ENCODE data around the gene PRAMEF11.
"Not testable (repeated sequence)": the region's sequence is repeated elsewhere in the genome, so short reads cannot be mapped to it uniquely, and the experiment has no call there.

The PRAMEF11 gene
- 0 reads per million in 9 experiments for total RNA-seq

DNA sequence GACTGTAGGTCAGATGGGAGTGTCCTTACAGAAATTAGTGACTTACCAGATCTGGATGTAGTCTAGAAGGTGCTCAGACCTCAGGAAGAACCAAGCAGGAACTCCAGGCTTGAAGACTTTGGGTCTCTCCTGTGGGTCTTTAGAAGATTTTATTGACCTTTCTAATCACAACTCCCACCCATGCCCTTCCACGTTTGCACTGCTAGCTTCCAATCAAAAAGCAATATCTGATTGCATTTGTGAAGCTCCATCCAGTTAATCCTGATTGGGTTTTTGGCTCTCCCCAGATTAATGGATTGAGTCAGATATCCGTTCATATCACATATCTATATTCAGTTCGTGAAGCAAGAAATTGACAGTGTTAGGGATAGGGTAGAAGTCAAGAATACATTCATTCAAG lies at the start of gene PRAMEF11:
PRAMEF11 (minus strand) TSS at position 101 of the 400 bp plus-strand sequence. CDS start 2,621 bp downstream, outside the sequence.
- not testable (repeated sequence) for H3K27ac Mint-ChIP-seq; H3K9me3 Mint-ChIP-seq; H3K36me3 Mint-ChIP-seq (ENCODE audit: insufficient read depth); DNase-seq; H3K4me3 Mint-ChIP-seq; H3K4me1 Mint-ChIP-seq (ENCODE audit: low read depth in 2 of 2); ATAC-seq (replicated peaks)
- peaks cover 8 to 17% of the 10 kb centered on the region in 2 donors for H3K27me3 Mint-ChIP-seq

DNA sequence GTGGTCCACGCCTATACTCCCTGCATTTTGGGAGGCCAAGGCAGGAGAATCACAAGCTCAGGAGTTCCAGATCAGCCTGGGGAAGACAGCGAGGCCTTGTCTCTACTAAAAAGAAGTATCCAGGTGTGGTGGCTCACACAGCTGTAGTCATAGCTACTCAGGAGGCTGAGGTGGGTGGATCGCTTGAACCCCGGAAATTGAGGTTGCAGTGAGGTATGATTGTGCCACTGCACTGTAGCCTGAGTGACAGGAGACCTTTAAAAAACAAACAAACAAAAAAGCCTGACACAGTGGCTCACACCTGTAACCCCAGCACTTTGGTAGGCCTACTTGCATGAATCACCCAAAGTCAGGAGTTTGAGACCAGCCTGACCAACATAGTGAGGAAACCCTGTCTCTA lies 47.2 kb upstream of the PRAMEF11 start:
- H3K36me3 Mint-ChIP-seq (ENCODE audit: insufficient read depth); H3K9me3 Mint-ChIP-seq; H3K27me3 Mint-ChIP-seq; DNase-seq; H3K27ac Mint-ChIP-seq; H3K4me3 Mint-ChIP-seq; ATAC-seq (replicated peaks); H3K4me1 Mint-ChIP-seq (ENCODE audit: low read depth in 2 of 2): not testable (repeated sequence)

DNA sequence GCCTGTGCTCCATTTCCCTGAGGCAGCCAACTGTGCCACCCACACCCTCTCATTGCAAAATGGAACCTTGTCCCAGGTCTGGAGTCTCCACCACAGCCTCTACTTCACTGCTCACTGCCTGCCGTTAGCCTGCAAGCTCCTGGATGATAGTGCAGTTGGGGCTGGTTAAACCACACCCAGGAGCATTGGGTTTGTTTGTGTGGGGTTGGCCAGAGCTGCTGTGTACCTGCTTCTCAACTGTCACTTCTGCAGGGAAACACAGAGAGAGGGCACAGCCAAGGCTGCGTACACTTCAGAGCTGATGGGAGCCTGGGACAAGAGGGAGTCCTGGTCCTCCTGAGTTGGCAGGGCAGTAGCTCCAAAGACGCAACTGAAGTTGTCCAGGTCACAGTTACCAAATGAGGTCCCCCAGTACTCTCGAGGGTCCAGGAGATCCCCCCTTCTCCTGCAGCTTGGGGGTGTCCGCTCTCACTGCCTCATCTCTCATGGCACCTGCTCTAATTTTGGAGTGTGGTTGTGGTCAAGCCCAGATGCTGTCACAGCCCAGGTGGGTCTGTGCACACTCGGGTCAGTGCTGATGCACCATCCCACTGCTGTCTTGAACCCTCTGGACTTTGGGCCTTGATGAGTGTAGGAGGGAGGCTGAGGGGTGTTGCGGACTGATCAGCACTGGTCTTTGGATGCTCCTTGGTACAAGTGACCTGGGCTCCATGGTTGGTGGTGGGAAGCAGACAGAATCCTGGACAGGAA lies 32.1 kb upstream of the PRAMEF11 start:
- H3K27me3 Mint-ChIP-seq: peaks cover 13 to 14% of the 10 kb centered on the region in 2 donors
- H3K36me3 Mint-ChIP-seq (ENCODE audit: insufficient read depth); ATAC-seq (replicated peaks); H3K9me3 Mint-ChIP-seq; H3K27ac Mint-ChIP-seq; H3K4me1 Mint-ChIP-seq (ENCODE audit: low read depth in 2 of 2); H3K4me3 Mint-ChIP-seq; DNase-seq: not testable (repeated sequence)

DNA sequence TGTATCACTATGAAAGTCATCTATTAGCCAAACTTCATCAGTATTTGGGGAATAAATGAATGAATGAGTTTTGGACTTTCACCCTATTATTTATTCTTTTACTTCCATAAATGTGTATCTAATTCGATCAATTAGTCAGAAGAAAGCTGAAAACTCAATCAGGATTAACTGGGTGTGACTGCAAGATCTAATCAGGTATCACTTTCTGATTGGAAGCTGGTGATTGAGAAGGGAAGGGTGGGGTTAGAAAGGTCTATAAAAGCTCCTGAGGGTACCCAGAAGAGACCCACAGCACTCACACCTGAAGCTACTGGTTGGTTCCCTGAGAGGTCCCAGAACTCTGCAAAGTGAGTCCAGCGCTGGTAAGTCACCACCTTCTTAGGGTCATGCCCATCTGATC lies 25.6 kb upstream of the PRAMEF11 start, which contains the start of gene PRAMEF2:
PRAMEF2 (plus strand) TSS at position 301 of the 400 bp plus-strand sequence. CDS start 1,924 bp downstream, outside the sequence.
- H3K4me1 Mint-ChIP-seq (ENCODE audit: low read depth in 2 of 2); DNase-seq; H3K36me3 Mint-ChIP-seq (ENCODE audit: insufficient read depth); H3K4me3 Mint-ChIP-seq; H3K9me3 Mint-ChIP-seq; H3K27ac Mint-ChIP-seq; ATAC-seq (replicated peaks): not testable (repeated sequence)
- peaks cover 13 to 14% of the 10 kb centered on the region in 2 donors for H3K27me3 Mint-ChIP-seq

DNA sequence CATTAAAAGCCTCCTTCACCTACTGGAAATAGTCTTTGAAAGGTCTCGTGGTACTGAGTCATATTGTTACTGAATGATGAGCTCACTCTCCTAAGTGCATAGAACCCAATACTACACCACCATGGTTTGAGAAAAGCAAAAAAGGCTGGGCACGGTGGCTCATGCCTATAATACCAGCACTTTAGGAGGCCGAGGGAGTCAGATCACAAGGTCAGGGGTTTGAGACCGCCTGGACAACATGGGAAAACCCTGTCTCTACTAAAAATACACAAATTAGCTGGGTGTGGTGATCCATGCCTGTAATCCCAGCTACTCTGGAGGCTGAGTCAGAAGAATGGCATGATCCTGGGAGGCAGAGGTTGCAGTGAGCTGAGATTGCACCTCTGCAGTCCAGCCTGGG lies 20.6 kb upstream of the PRAMEF11 start:
- H3K27ac Mint-ChIP-seq: no peak overlapping the region
- no peaks in the 10 kb centered on the region for H3K4me1 Mint-ChIP-seq (ENCODE audit: low read depth in 2 of 2)
- H3K36me3 Mint-ChIP-seq (ENCODE audit: insufficient read depth): no peaks in the 10 kb centered on the region
- DNase-seq (no peak), ATAC-seq (replicated peaks) (no peak)
- peaks cover 14 to 23% of the 10 kb centered on the region in 2 donors for H3K27me3 Mint-ChIP-seq
- H3K9me3 Mint-ChIP-seq: peaks cover 0 to 2% of the 10 kb centered on the region in 2 donors
- H3K4me3 Mint-ChIP-seq: no peak overlapping the region

DNA sequence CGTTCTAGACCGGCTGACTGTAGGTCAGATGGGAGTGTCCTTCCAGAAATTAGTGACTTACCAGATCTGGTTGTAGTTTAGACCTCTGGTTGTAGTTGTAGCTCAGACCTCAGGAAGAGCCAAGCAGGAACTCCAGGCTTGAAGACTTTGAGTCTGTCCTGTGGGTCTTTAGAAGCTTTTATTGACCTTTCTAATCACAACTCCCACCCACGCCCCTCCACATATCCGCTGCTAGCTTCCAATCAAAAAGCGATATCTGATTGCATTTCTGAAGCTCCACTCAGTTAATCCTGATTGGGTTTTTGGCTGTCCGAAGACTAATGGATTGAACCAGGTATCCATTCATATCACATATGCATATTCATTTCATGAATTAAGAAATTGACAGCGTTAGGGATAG lies 17.4 kb upstream of the PRAMEF11 start, which contains the start of gene HNRNPCL1:
HNRNPCL1 (minus strand) TSS at position 101 of the 400 bp plus-strand sequence. CDS start 431 bp downstream, outside the sequence.
- not testable (repeated sequence) for H3K4me3 Mint-ChIP-seq; H3K36me3 Mint-ChIP-seq (ENCODE audit: insufficient read depth); H3K4me1 Mint-ChIP-seq (ENCODE audit: low read depth in 2 of 2); H3K27ac Mint-ChIP-seq; H3K9me3 Mint-ChIP-seq; ATAC-seq (replicated peaks); DNase-seq
- peaks cover 14 to 23% of the 10 kb centered on the region in 2 donors for H3K27me3 Mint-ChIP-seq

DNA sequence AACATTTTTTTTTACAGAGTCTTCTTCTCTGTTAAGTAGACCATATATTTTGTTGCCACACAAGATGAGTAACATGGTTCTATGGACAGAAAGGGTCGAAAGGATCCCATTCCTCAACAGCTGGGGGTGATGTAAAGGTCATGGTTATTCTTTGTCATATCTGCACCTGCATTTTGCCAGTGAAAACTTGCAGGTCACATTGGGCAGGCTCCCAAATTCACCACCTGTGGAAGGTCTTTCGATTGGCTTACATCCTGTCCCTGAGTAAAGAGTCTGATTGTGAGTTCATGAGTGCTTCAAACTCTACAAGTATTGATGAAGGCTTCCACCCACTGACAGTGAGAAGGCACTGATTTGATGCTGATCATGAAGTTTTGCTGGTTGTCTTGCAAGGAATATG lies 2.0 kb upstream of the PRAMEF11 start:
- H3K27me3 Mint-ChIP-seq: peaks cover 8 to 17% of the 10 kb centered on the region in 2 donors
- not testable (repeated sequence) for H3K4me1 Mint-ChIP-seq (ENCODE audit: low read depth in 2 of 2); ATAC-seq (replicated peaks); H3K9me3 Mint-ChIP-seq; H3K4me3 Mint-ChIP-seq; H3K36me3 Mint-ChIP-seq (ENCODE audit: insufficient read depth); DNase-seq; H3K27ac Mint-ChIP-seq

DNA sequence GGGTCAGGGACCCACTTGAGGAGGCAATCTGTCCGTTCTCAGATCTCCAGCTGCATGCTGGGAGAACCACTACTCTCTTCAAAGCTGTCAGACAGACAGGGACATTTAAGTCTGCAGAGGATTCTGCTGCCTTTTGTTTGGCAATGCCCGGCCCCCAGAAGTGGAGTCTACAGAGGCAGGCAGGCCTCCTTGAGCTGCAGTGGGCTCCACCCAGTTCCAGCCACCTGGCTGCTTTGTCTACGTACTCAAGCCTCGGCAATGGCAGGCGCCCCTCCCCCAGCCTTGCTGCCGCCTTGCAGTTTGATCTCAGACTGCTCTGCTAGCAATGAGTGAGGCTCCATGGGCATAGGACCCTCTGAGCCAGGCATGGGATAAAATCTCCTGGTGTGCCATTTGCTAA lies 12.1 kb downstream of the PRAMEF11 start:
- H3K27ac Mint-ChIP-seq; H3K4me1 Mint-ChIP-seq (ENCODE audit: low read depth in 2 of 2); H3K36me3 Mint-ChIP-seq (ENCODE audit: insufficient read depth); ATAC-seq (replicated peaks); H3K9me3 Mint-ChIP-seq; DNase-seq; H3K4me3 Mint-ChIP-seq: not testable (repeated sequence)
- H3K27me3 Mint-ChIP-seq: peaks cover 35 to 40% of the 10 kb centered on the region in 2 donors

DNA sequence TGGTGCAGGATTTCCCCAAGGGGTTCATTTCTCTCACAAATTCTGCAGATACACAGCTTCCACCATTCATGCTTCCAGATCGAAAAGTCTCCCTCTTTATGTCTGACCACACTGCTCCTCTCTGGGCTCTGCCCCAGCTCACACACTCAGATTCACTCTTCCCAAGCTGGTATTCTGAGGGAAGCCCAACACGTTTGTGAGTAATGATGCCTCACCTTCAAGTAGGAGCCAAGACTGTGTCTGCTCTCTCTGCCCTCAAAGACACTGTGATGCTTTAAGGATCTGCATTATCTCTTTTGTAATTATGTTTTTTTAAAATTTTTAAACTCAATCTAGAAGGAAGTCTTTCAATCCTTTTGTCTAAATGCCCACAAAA lies 19.8 kb downstream of the PRAMEF11 start:
- H3K27me3 Mint-ChIP-seq: peaks cover 39 to 65% of the 10 kb centered on the region in 2 donors
- no peak for DNase-seq
- no peaks in the 10 kb centered on the region for H3K36me3 Mint-ChIP-seq (ENCODE audit: insufficient read depth)
- no peak overlapping the region for H3K27ac Mint-ChIP-seq
- H3K9me3 Mint-ChIP-seq: no peaks in the 10 kb centered on the region
- H3K4me3 Mint-ChIP-seq: no peak overlapping the region
- no peaks in the 10 kb centered on the region for H3K4me1 Mint-ChIP-seq (ENCODE audit: low read depth in 2 of 2)
- no peak for ATAC-seq (replicated peaks)

DNA sequence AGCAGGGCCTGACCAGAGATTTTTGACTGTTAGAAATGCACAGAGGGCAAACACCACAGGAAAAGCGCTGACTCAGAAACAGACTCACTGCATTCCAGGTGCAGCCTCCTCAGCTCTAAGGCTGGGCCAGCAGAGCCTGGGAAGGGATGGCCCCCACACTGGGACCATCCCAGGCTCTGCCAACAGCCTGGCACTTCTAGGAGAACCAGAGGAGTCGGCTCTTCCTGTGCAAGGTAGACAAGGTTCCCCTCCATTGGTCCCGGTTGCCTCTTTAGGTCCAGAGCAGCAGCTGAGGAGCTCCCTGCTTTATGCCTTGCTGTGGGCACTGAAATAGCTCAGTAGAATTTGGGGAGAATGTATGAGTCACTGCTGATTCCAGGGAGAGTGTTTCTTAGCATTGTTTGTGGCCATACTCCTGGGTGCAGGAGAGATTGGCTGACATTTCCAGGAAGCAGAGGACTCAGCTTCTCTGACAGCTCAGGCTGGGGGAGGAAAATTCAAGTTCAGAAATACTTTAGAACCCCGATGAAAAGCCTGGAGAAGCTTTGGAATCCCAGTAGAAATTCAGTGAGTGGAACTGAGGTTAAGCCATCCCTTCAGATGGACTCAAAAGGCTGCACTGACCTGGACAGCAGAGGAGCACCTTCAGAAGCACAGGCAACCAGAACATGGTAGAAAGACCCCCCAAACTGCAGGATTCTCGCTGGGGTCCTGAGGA lies 20.4 kb downstream of the PRAMEF11 start:
- Mint-ChIP-seq H3K36me3 (ENCODE audit: insufficient read depth) (no peaks in the 10 kb centered on the region), H3K4me3 (no peak overlapping the region), H3K9me3 (no peaks in the 10 kb centered on the region), H3K27me3 (peaks cover 43 to 71% of the 10 kb centered on the region in 2 donors), H3K27ac (no peak overlapping the region), H3K4me1 (ENCODE audit: low read depth in 2 of 2) (no peaks in the 10 kb centered on the region)
- ATAC-seq (replicated peaks) (no peak), DNase-seq (no peak)

DNA sequence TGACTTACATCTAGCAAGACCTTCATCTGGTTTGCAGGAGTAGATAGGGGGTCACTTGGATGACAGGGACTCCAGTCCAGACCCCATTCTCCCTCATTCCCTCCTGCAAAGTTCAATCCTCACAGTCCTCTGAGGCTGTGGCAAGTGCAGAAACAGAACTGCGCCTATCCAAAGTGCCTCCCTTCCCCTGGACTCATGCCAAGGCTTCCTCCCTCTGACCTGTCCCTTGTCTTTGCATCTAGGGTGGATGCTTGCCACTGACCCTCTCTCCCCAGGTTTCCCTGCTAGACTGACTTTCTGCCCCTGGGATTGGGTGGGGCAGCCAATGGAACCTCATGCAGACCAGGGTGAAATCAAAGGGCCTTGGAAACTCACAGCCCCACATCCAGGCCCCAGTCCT lies 21.3 kb downstream of the PRAMEF11 start:
- Mint-ChIP-seq H3K4me3 (no peak overlapping the region), H3K4me1 (ENCODE audit: low read depth in 2 of 2) (no peaks in the 10 kb centered on the region), H3K9me3 (peaks cover 0 to 5% of the 10 kb centered on the region in 2 donors), H3K27ac (no peak overlapping the region), H3K36me3 (ENCODE audit: insufficient read depth) (no peaks in the 10 kb centered on the region), H3K27me3 (peaks cover 44 to 79% of the 10 kb centered on the region in 2 donors)
- no peak for DNase-seq
- ATAC-seq (replicated peaks): no peak

DNA sequence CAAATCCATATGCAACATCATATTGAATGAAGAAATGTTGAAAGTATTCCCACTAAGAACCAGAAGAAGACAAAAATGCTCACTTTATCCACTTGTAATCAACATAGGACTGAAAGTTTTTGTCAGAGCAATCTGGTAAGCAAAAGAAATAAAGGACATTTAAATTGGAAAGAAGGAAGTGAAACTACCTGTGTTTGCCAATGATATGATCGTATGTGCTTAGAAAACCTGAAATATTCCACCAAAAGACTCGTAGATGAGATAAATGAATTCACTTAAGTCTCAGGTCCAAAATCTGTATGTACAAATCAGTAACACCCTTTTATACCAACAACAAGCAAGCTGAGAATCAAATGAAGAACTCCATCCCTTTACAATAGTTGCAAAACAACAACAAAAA lies 31.5 kb downstream of the PRAMEF11 start:
- H3K9me3 Mint-ChIP-seq: peaks cover 1 to 3% of the 10 kb centered on the region in 2 donors
- H3K4me3 Mint-ChIP-seq: no peak overlapping the region
- H3K27ac Mint-ChIP-seq: no peak overlapping the region
- no peaks in the 10 kb centered on the region for H3K36me3 Mint-ChIP-seq (ENCODE audit: insufficient read depth)
- peaks cover 32 to 57% of the 10 kb centered on the region in 2 donors for H3K27me3 Mint-ChIP-seq
- no peaks in the 10 kb centered on the region for H3K4me1 Mint-ChIP-seq (ENCODE audit: low read depth in 2 of 2)
- ATAC-seq (replicated peaks): no peak
- no peak for DNase-seq

DNA sequence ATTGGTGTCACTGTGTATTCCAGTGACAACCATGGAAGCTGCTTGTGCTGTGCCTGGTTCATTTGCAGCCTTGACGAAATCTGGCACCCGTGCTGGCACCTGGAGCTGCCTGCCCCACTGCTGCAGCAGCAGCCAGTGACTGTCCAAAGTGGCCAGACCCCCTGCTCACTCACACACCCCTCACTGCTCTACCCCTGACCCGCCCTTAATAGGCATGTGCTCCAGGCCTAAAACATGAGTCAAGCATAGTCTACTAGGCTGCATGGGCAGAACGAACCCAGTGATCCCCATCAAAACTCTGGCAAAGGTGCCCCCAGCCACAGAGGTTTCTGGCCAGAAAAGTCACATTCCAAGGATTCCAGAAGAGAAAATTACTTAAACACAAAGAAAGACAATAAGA lies 32.3 kb downstream of the PRAMEF11 start:
- ATAC-seq (replicated peaks) (no peak), DNase-seq (no peak)
- H3K4me3 Mint-ChIP-seq: no peak overlapping the region
- no peak overlapping the region for H3K27ac Mint-ChIP-seq
- H3K36me3 Mint-ChIP-seq (ENCODE audit: insufficient read depth): no peaks in the 10 kb centered on the region
- peaks cover 24 to 49% of the 10 kb centered on the region in 2 donors for H3K27me3 Mint-ChIP-seq
- no peaks in the 10 kb centered on the region for H3K9me3 Mint-ChIP-seq
- no peaks in the 10 kb centered on the region for H3K4me1 Mint-ChIP-seq (ENCODE audit: low read depth in 2 of 2)

DNA sequence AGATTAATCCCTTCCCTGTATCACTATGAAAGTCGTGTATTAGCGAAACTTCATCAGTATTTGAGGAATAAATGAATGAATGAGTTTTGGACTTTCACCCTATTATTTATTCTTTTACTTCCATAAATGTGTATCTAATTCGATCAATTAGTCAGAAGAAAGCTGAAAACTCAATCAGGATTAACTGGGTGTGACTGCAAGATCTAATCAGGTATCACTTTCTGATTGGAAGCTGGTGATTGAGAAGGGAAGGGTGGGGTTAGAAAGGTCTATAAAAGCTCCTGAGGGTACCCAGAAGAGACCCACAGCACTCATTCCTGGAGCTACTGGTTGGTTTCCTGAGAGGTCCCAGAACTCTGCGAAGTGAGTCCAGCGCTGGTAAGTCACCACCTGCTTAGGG lies 40.1 kb downstream of the PRAMEF11 start, which contains the start of gene PRAMEF1:
PRAMEF1 (plus strand) TSS at position 301 of the 400 bp plus-strand sequence. CDS start 1,831 bp downstream, outside the sequence.
- not testable (repeated sequence) for H3K36me3 Mint-ChIP-seq (ENCODE audit: insufficient read depth); H3K4me3 Mint-ChIP-seq; H3K27ac Mint-ChIP-seq; H3K9me3 Mint-ChIP-seq; H3K4me1 Mint-ChIP-seq (ENCODE audit: low read depth in 2 of 2); ATAC-seq (replicated peaks); DNase-seq
- peaks cover 8 to 13% of the 10 kb centered on the region in 2 donors for H3K27me3 Mint-ChIP-seq
